Liver (tissue), 3 donors: ENCODE measurements around the gene ANXA6.

Experiments used
- FOXA2 ChIP-seq: IDR thresholded peaks from 2 replicates; pipeline ENCODE4 v1.6.1; 2016; ENCODE audit warnings: antibody characterized with exemption
- GABPA ChIP-seq, 2 donors: IDR thresholded peaks in 1 of 2; conservative IDR thresholded peaks in 1 of 2; 2 replicates each; pipeline ENCODE4 v1.6.1; 2016; ENCODE audit warnings: antibody characterized with exemption in 2 of 2, mild to moderate bottlenecking in 1 of 2, moderate library complexity in 1 of 2
- HNF4A ChIP-seq, 2 donors: conservative IDR thresholded peaks; 2 replicates each; pipeline ENCODE4 v1.6.1; 2016; ENCODE audit warnings: antibody characterized with exemption in 2 of 2, mild to moderate bottlenecking in 2 of 2
- JUND ChIP-seq, 2 donors: IDR thresholded peaks; 2 replicates each; pipeline ENCODE4 v1.6.1; 2016; ENCODE audit warnings: antibody characterized with exemption in 2 of 2
- RAD21 ChIP-seq, 2 donors: IDR thresholded peaks; 2 replicates each; pipeline ENCODE4 v1.6.1; 2016; ENCODE audit warnings: antibody characterized with exemption in 2 of 2, mild to moderate bottlenecking in 2 of 2
- RXRA ChIP-seq, 2 donors: IDR thresholded peaks; 2 replicates each; pipeline ENCODE4 v1.6.1; 2017 to 2018; ENCODE audit warnings: antibody characterized with exemption in 2 of 2, mild to moderate bottlenecking in 1 of 2
- SP1 ChIP-seq: IDR thresholded peaks from 2 replicates; pipeline ENCODE4 v1.6.1; 2018; ENCODE audit warnings: antibody characterized with exemption, mild to moderate bottlenecking
- TAF1 ChIP-seq: conservative IDR thresholded peaks from 2 replicates; pipeline ENCODE4 v1.6.1; 2016; ENCODE audit warnings: antibody characterized with exemption, mild to moderate bottlenecking
- YY1 ChIP-seq: IDR thresholded peaks from 2 replicates; pipeline ENCODE4 v1.6.1; 2016; ENCODE audit warnings: antibody characterized with exemption, mild to moderate bottlenecking
- TF ChIP-seq, protein P1 (sequence below): fragments of 150-350 bp; IDR thresholded peaks from 2 replicates; pipeline ENCODE4 v1.5.1; 2017; ENCODE audit warnings: improper control_type of control experiment, low read depth, low read length; ENCODE audit not compliant: missing input control
- TF ChIP-seq, protein P2 (sequence below): IDR thresholded peaks from 2 replicates; pipeline ENCODE4 v1.6.1; 2016; ENCODE audit warnings: antibody characterized with exemption, mild to moderate bottlenecking
- TF ChIP-seq, protein P3 (sequence below): IDR thresholded peaks from 2 replicates; pipeline ENCODE4 v1.6.1; 2016; ENCODE audit warnings: antibody characterized with exemption
- TF ChIP-seq, protein P4 (sequence below): IDR thresholded peaks from 2 replicates; pipeline ENCODE4 v1.6.1; 2016; ENCODE audit warnings: antibody characterized with exemption
- TF ChIP-seq, protein P5 (sequence below): IDR thresholded peaks from 2 replicates; pipeline ENCODE4 v1.6.1; 2016; ENCODE audit warnings: antibody characterized with exemption
- donor health status: healthy.
- donor health status: healthy.

DNA sequence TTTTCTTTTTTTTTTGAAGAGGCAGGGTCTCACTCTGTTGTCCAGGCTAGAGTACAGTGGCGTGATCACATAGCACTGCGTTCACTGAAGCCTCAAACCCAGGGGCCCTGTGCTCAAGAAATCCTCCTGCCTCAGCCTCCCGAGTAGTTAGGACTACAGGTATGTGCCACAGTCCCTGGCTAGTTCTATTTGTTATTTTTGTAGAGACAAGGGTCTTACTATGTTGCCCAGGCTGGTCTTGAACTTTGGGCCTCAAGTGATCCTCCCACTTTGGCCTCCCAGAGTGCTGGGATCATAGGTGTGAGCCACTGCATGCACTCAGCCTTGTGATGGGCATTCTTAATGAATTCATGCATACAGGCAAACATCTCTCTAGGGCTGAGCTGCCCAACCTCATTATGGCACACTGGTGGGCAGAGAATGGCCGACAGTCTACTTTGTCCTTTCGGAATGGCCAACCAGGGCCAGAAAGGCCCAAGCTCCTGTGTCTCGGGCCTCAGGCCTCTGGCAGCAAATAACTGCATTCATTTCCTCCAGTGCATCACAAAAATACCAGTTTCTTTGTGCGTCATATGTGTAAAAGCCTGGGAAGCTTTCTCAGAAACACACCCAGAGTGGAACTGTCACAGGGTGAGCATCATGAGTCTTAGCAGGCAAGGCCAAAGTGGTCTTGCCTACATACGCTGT is 27.2 kb downstream of the ANXA6 start:
- TF ChIP-seq, protein P1, sequence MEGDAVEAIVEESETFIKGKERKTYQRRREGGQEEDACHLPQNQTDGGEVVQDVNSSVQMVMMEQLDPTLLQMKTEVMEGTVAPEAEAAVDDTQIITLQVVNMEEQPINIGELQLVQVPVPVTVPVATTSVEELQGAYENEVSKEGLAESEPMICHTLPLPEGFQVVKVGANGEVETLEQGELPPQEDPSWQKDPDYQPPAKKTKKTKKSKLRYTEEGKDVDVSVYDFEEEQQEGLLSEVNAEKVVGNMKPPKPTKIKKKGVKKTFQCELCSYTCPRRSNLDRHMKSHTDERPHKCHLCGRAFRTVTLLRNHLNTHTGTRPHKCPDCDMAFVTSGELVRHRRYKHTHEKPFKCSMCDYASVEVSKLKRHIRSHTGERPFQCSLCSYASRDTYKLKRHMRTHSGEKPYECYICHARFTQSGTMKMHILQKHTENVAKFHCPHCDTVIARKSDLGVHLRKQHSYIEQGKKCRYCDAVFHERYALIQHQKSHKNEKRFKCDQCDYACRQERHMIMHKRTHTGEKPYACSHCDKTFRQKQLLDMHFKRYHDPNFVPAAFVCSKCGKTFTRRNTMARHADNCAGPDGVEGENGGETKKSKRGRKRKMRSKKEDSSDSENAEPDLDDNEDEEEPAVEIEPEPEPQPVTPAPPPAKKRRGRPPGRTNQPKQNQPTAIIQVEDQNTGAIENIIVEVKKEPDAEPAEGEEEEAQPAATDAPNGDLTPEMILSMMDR: no peak
- TF ChIP-seq RXRA (IDR thresholded peaks at IDR 0.05) (no peak), TAF1 (no peak), GABPA (IDR thresholded peaks at IDR 0.05 in 1 of 2, conservative IDR thresholded peaks at IDR 0.05 in 1 of 2) (no peak), HNF4A (conservative IDR thresholded peaks at IDR 0.05) (no peak), YY1 (no peak), RAD21 (IDR thresholded peaks at IDR 0.05) (no peak), SP1 (no peak), FOXA2 (no peak), JUND (IDR thresholded peaks at IDR 0.05) (no peak)
- TF ChIP-seq, protein P2, sequence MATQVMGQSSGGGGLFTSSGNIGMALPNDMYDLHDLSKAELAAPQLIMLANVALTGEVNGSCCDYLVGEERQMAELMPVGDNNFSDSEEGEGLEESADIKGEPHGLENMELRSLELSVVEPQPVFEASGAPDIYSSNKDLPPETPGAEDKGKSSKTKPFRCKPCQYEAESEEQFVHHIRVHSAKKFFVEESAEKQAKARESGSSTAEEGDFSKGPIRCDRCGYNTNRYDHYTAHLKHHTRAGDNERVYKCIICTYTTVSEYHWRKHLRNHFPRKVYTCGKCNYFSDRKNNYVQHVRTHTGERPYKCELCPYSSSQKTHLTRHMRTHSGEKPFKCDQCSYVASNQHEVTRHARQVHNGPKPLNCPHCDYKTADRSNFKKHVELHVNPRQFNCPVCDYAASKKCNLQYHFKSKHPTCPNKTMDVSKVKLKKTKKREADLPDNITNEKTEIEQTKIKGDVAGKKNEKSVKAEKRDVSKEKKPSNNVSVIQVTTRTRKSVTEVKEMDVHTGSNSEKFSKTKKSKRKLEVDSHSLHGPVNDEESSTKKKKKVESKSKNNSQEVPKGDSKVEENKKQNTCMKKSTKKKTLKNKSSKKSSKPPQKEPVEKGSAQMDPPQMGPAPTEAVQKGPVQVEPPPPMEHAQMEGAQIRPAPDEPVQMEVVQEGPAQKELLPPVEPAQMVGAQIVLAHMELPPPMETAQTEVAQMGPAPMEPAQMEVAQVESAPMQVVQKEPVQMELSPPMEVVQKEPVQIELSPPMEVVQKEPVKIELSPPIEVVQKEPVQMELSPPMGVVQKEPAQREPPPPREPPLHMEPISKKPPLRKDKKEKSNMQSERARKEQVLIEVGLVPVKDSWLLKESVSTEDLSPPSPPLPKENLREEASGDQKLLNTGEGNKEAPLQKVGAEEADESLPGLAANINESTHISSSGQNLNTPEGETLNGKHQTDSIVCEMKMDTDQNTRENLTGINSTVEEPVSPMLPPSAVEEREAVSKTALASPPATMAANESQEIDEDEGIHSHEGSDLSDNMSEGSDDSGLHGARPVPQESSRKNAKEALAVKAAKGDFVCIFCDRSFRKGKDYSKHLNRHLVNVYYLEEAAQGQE: no peak
- TF ChIP-seq, protein P3, sequence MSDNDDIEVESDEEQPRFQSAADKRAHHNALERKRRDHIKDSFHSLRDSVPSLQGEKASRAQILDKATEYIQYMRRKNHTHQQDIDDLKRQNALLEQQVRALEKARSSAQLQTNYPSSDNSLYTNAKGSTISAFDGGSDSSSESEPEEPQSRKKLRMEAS: no peak
- TF ChIP-seq, protein P4, sequence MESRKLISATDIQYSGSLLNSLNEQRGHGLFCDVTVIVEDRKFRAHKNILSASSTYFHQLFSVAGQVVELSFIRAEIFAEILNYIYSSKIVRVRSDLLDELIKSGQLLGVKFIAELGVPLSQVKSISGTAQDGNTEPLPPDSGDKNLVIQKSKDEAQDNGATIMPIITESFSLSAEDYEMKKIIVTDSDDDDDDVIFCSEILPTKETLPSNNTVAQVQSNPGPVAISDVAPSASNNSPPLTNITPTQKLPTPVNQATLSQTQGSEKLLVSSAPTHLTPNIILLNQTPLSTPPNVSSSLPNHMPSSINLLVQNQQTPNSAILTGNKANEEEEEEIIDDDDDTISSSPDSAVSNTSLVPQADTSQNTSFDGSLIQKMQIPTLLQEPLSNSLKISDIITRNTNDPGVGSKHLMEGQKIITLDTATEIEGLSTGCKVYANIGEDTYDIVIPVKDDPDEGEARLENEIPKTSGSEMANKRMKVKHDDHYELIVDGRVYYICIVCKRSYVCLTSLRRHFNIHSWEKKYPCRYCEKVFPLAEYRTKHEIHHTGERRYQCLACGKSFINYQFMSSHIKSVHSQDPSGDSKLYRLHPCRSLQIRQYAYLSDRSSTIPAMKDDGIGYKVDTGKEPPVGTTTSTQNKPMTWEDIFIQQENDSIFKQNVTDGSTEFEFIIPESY: no peak
- TF ChIP-seq, protein P5, sequence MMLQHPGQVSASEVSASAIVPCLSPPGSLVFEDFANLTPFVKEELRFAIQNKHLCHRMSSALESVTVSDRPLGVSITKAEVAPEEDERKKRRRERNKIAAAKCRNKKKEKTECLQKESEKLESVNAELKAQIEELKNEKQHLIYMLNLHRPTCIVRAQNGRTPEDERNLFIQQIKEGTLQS: no peak
